Eye (tissue), 1 donor: Measurements from ENCODE around the gene CACNG1.
"Not testable (repeated sequence)": the region's sequence is repeated elsewhere in the genome, so short reads cannot be mapped to it uniquely, and the experiment has no call there.

Experiments
- DNase-seq: peaks from one replicate; pipeline ENCODE4 v3.0.0-alpha.2; 2015

The CACNG1 gene

DNA sequence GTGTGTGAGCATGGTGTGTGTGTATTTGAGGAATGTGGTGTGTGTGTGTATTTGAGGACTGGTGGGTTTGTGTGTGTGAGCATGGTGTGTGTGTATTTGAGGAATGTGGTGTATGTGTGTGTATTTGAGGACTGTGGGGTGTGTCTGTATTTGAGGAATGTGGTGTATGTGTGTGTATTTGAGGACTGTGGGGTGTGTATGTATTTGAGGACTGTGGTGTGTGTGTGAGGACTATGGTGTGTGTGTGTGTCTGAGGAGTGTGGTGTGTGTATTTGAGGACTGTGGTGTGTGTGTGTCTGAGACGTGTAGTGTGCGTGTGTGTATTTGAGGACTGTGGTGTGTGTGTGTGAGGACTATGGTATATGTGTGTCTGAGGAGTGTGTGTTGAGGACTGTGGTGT, 18.0 kb upstream of the CACNG1 start:
- DNase-seq = no peak

DNA sequence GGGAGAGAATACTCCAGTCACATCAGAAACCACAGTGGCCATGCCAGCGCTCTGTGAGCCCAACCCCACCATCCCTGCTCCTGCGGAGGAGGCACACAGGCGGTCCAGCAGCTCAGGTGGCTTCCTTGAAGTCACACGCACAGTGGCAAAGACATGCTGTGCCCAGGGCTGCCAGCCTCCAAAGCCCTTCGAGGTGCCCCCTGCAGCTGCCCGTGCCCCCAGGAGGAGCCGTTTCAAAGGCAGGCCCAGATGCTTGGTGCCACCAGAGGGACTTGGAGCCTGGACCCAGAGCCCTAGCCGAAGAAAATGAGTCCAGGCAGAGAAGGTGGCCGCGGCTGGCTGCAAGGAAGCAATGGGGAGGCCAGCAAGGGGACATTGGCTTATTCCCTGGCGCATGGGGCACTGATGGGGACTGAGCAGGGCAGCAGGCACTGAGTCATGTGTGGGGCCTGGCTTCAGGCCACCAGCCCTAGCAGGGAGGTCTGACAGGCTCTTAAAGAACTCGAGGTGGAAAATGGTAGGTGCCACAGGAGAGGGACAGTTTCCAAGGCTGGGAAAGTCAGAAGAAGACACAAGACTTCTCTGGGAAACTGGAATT, 17.2 kb upstream of the CACNG1 start:
- no peak for DNase-seq

DNA sequence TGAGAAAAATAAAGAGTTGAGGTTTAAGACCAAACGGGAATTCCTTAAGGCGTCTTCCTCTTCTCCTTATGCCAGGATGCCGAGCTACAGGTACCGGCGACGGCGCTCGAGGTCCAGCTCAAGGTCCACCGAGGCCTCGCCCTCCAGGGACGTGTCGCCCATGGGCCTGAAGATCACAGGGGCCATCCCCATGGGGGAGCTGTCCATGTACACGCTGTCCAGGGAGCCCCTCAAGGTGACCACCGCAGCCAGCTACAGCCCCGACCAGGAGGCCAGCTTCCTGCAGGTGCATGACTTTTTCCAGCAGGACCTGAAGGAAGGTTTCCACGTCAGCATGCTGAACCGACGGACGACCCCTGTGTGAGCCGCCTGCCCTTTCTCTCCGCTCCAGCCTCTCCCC, 13.7 kb upstream of the CACNG1 start:
- no peak for DNase-seq

DNA sequence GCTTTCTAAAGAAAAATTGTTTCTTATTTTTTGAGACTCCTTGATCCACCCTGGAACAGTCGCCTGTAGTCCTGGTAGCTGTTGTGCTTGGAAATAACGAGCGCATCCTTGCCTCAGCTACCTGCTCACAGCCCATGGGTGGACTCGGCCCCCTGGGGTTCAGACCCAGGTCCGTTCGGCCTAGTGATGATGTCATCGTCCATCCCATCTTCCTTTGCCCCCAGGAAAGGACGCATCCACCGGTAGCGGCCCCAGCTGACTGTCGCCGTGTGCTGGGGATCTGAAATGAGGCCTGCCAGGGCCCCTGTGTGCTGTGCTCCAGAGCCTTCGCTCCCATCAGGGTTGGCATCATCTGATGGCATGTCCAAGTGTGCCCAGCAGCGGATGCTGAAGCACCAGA, 12.0 kb upstream of the CACNG1 start:
- no peak for DNase-seq

DNA sequence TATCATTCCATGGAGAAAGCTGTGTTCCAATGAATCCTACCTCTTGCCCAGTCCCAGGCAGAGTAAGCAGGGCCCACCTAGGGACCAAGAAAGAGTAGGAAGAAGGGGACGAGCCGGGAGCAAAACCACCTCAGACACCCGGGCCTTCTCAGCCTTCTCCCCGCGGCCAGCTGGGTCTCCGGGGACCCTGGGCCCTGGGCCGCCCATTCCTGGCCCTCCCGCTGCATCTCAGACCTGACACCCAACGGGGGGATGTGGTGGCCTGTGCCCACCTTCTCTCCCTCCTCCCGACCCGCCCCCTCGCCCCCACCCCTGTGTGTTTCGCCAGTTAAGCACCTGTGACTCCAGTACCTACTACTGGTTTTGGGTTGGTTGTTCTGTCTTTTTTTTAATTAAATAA, 11.4 kb upstream of the CACNG1 start:
- no peak for DNase-seq

DNA sequence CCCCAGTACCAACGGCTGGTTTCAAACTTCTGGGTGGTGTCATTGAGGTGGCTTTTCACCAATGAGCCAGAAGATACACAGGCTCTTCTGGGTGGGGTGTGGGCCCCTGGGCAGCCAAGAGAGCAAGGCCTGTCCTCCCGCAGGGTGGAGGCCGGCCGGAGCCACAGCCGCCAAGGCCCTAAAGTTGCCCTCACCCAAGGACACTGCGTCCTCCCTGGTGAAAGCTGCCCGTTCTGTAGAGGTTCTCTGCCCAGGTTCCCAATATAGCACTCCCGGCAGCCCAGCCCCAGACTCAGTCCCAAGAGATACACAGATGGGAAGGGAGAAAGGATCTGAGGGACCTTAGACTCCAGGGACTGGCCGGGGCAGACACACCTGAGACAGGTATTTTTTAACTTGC, 10.7 kb upstream of the CACNG1 start:
- DNase-seq = no peak

DNA sequence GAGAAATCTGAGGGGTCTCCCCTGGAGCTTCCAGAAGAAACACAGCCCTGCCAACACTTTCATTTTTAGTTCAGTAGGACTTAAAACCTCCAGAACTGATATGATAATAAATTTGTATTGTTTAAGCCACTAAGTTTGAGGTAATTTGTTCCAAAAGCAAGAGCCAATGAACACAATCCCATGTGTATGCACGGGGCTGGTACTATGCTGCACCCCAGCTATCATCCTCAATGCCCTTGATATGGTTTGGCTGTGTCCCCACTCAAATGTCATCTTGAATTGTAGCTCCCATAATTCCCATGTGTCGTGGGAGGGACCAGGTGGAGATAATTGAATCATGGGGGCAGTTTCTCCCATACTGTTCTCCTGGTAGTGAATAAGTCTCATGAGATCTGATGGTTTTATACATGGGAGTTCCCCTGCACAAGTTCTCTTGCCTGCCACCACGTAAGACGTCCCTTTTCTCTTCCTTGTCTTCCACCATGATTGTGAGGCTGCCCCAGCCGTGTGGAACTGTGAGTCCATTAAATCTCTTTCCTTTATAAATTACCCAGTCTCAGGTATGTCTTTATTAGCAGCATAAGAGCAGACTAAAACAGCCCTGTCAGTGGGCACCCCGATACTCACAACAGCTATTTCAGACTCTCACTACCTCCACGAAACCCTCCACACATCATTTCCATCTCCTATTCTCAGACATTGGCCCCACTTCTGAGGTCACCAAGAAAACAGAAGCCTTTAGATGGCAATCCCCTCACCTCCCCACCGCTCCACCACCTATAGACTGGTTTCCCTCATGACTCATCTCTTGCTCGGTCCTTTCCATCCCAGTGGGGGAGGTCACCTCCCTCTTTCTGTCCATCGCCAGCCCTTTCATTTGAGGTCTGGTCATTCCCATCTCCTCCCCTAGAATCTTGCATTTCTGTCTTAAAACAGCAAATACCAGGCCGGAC, 8.9 kb upstream of the CACNG1 start:
- DNase-seq = no peak

DNA sequence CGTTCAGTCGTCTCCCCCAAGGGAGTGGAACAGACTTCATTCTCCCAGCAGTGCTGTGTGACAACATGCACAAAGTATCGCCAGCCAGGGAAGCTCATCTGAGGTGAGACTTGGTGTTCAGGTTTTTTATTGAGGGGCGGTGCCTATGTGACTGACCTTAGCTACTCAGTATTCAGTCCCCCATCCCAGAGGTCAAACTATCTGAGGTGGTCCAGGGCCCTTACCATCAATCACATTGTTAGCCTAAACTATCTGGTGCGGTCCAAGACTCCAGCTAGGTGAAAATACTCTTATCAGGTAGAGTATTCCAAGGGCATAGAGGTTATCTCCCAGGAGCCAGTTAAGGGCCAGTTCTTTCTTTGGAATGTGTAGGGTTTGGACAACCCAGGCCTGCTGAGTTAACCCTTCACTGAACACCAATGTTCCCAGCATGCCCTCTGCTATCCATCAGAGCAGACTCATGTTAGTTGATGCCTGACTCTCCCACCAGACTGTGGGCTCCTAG, 5.4 kb upstream of the CACNG1 start:
- no peak for DNase-seq

DNA sequence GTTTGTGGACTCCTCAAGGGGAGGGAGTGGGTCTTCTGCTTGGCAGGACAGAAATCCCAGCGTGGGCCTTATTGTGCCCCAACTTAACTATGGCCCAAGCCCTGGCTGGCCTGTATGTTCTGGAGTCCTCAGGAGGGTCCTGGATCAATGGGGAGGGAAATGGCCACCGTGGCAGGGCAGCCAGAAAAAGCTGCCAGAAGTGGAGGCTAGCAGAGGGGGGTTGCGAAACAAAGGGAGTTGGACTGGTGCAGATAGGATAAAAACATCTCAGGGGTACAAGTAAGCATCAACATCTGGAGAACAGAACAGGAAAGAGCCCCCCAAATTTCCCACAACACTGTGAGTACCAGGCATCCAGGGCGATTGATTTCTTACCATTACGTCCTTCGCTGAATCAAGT, 3.7 kb upstream of the CACNG1 start:
- DNase-seq = no peak

DNA sequence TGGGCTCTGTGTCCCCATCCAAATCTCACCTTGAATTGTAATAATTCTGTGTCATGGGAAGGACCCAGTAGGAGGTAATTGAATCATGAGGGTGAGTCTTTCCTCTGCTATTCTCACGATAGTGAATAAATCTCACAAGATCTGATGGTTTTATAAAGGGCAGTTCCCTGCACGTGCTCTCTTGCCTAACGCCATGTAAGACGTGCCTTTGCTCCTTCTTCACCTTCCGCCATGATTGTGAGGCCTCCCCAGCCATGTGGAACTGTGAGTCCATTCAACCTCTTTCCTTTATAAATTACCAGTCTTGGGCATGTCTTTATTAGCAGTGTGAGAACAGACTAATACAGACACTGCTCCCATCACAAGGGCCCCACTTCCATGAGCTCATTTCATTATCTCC, 3.2 kb upstream of the CACNG1 start:
- DNase-seq = not testable (repeated sequence)

DNA sequence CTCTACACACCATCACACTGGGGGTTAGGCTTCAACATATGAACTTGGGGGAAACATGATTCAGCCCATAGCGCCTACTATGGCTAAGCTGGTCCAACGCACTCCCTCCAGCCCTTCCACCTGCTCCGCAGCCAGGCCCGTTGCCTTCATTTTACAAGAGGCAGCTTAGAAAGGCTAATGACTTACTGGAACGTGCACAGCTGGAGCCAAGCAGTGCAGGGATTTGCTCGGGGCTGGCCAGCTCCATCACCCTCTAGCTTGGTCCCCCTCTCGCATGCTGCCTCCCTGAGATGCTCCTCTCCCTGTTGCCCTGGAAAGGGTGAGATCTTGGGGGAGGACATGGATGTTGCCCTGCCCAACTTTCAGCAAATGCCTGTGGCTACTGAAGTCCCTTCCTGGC, 2.8 kb upstream of the CACNG1 start:
- no peak for DNase-seq

DNA sequence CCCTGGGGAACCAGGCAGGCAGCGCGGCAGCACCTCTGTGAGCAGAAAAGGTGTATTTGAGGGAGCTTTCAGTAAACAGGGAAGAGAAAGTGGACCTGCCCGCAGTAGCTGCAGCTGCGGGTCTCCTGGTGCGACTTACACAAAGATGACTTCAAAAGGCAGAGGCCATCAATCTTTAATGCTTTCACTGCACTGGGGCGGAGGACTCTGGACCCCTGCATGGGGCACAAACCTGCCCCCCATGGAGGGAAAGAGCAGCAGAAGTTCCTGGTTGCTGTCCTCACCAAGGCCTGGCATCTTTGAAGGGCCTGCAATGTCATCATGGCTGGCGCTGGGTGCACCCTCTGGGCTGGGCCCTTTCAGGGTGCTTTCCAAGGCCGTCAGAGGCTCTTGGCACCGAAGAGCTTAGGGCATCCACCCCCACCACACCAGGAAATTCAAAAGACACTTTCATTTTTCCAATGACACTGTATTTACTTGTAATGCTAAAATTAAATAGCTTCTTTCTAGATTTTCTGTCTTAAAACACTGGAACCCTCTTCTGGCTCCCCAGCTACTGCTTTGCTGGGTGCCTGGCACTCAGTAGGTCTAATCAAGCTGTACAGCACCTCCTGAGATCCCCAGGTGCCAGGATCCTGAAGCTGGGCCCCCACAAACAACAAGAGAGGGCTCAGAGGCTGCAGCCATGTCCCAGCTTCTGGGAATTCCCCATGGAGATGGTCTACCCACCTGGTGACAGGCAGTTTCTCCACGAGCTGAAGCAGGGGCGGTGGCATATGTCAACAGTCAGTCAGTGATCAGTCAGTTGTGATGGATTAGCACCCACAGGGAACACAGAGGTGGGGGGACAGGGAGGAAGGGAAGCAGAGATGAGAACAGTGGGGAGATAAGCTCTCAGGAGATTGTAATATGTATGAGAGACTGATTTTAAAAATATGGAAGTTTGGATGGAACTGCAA, 2.1 kb upstream of the CACNG1 start:
- DNase-seq = peak; percentile 34

DNA sequence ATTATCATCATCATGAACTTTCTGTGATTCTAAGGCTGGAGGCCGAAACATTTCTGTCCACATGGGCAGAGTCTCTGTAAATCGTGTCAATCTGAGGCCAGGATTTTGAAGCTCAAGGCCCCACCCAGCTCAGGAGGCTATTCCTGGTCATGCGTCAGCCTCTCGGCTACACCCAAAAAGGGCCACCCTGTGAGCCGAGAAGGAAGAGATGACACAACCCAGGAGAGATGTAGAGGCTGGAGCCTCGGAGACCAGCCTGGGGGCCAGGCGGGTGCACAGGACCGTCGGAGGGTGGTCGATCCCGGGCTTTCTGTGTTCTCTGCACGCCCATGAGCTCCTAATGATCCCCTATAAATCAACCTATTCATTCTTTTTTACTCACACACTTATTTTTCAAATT, 1.1 kb upstream of the CACNG1 start:
- no peak for DNase-seq

DNA sequence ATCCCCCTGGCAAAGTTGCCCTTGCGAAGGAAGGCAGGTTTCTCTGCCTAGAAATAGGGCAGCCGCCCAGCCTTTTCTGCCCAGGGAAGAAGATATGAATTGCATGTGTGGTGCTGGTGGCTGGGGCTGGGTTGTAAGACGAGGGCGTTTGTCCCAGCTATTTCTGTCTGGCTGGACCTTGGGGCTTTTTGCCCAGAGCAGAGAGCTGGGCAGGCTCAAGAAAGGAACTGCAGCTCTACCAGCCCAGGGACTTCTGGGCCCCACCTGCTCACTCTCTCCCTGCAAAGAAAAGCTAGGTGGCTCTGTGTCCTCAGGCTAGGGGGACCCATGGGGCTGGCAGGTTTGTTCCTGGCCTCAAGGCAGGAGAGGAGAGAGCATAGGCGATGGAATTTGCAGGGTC, 586 bp downstream of the CACNG1 start:
- DNase-seq = no peak

DNA sequence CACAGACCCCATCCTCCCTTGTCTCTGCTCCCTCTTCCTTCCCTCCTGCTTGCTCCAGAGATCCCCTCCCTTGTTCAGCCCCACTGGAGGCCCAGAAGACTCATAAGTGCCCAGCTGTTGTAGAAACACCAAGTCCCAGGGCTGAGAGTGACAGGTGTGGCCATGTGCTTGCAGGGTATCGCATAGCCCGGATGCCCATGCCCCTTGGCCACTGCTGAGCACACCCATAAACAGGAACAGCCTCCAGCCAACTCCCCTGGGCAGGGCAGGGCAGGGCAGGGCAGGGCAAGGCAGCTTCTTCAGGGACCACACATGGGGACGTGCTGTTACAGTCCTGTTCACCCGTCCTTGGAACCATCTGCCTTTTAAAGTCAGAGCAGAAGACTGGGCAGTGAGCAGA, 2.0 kb downstream of the CACNG1 start:
- DNase-seq = no peak

DNA sequence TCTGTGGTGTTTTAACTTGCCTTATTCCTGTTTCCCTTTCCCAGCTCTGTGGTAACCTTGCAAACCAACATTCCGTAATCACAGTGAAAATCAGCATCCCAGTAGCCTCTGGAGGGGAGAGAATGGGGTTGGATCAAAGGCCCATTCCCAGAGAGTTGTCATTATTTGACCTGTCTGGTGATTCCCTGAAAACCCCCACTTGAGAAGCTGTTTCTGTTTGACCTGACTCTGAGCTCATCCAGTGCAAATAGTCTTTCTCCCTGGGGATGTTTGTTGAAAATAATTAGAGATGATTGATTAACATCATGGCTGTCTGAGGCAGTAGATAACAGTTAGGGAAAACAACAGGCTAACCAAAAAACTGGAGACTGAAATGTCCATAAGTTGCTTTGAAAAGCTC, 3.0 kb downstream of the CACNG1 start:
- DNase-seq = no peak

DNA sequence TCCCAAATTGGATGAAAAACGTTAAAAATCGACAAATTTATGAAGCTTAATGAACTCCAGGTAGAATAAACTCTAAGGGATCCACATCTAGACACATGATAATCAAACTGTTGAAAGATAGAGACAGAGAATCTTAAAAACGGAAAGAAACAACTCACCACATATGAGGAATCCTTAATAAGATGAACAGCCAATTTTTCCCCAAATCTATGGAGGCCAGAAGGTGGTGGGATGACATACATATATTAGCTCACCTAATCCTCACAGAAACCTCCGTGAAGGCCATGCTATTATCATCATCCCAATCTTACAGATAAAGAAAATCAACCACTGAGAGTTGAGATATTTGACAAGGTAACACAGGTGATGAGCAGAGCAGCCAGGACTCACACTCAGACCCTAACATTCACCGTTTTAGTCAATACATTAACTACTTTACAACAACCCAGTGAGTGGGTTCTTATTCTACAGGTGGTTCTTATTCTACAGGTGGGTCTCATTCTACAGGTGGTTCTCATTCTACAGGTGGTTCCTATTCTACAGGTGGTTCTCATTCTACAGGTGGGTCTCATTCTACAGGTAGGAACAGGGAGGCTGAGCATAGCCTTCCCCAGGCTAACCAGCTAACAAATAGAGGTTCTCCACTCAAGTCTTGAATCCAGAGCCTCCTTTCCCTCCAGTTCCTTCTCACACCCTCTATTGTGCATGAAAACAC, 4.8 kb downstream of the CACNG1 start:
- DNase-seq = no peak

DNA sequence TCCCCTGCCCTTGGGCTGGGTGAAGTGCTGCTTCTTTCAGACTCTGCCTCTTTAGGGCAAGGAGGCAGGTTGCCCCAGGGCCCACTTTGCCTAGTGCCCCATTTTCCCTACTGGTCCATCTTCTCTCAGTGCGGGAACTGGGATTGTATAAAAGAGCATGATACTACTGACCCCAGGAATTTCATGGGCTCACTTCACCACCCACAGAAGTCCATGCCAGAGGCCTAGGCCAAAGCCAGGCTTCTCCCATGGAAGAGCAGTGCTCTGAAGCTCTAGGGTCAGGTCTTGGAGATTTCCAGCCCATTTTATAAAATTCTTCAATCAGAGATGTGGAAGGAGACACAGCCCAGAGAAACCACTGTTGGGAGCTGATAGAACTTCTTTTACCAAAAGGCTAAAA, 5.7 kb downstream of the CACNG1 start:
- DNase-seq = no peak

DNA sequence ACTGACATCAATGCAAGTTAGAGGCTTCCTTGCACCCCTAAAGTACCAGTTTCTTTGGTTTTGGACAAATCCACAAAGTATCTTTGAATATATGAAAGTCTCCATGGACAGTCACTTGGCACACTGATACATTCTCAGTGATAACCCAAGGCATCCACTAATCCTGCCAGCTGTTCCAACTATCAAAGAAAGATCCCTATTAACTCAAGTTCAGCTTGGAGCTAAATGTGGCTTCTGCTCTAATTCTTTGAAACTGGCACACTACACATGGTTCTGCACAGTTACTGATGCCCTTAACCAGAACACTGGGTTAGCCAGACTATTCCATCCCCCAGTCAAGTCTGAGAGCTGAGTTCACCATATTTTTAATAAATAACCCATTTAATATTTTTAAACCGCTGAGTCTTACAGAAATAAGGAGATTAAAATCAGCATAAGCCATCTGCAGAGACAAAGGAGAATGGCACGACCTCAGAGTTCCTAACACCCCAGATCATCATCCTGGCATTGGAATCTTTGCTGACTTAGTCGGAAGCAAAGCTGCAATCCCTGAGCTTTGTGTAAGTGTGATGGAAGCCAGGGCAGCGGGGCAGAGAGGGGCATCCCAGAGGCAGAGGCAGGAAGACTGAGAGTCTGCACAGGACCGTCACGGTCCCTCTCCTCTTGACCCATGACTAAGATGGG, 6.3 kb downstream of the CACNG1 start:
- no peak for DNase-seq

DNA sequence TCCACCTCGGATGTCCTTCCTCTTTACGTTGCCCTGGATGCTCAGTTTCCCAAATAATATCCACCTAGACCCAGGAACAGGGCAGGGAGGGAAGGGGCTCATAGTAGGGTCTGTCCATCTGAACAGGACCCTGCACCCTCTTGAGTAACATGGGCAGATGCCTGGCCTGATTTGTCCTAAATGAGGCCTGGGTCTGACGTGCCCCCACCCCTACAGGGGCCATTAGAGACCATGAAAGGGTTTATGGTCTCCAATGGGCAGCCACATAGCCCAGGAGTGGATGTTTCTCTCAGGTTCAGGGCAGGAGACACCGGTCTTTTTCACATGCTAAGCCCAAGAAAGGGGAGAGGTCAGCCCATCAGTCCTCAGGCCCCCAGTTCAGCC, 6.8 kb downstream of the CACNG1 start:
- no peak for DNase-seq

DNA sequence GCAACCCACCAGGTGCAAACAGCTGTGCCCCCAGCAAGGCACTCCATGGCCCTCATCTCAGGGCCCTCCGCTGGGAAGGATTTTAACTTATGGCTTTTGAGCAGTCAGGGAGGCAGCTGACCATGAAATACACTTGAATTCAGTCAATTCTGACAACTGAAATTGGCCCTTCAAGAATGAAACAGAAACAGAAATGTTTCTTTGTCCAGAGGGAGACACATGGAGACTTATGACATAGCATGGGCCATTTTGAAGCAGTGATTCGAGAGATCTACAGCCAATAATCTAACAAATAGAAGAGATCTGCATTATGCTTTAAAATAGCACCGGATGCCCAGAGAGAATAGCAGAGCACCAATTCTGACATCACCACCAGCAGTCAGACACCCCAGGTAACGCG, 7.5 kb downstream of the CACNG1 start:
- DNase-seq = no peak
